Glomerular visceral epithelial cell (primary cell): ENCODE data around the gene SRCAP.
A peak's percentile ranks its signal among the peaks of the same experiment; 100 is the strongest.

Source experiments
- DNase-seq: peaks from one replicate; pipeline ENCODE4 v3.0.0-alpha.2; 2016; ENCODE audit errors: extremely low spot score

Gene SRCAP

DNA sequence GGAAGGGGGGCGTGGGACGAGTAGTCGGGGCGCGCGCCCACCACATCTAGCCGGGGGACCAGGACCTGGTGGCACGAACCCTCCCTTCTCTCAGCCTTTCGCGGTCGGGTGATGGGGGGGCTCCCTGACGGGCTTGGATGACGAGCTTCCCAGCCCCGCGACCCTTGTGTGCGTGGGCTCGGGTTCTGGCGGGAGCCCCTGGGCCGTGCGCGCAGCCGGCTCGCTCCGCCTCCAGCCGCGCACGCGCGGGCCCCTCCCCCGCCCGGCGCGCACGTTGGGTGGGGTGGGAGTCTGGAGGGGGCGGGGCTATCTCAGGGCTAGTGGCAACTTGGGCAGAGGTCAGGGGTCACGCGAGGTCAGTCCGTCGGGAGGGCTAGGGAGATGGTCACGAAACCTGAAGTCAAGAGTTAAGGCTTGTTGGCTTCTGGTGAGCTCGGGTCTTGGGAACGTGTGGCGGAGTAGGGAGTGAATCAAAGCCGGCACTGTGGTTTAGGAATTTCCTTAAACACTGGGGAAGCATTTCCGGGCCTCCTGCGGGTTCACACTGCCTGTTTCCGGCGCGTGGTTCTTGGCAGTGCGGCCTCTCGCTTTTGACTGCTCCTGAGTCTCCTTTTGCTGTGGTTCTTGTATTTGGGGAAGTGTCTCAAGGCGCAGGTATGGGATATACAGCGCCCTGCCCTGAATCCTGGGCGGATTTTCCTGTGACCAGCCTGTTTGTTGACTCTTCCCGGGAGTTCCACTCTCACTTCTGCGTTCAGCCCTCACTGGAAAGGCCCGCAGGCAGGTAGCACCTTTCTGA, at the start of gene SRCAP:
TSS of gene SRCAP (plus strand) at position 356 of the 799 bp plus-strand sequence. CDS start 1,654 bp downstream, outside the sequence.
- peak; percentile 73 for DNase-seq

DNA sequence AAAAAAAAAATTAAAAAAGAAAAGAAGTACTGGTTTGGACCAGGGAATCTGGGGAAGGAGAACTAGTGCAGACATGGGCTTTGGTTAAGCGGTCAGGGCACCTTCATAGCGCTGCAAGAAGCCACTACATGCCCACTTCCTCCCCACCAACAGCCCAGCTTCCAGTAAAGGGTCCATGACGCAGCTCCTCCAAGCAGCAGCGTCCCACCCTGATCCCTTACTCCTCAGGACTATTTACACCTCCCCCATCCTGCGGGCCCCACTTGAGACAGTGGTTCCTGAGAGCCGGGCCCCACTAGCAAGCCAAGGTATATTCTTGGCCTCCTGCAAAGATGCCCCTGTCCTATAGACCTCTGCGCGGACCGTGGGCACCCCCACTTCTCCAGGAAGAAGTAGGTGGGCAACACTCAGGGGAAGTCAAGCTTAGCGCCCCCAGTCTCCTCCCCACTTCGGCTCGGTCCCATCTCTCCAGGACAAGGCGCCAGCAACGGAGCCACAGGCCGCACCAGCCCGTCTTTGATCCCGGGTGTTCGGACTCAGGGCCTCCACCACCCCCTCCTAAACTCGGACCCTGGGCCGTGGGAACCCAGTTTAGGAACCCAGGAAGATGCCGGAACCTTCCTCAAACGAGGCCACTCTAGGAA, 49.1 kb upstream of the SRCAP start:
- DNase-seq, result no peak

DNA sequence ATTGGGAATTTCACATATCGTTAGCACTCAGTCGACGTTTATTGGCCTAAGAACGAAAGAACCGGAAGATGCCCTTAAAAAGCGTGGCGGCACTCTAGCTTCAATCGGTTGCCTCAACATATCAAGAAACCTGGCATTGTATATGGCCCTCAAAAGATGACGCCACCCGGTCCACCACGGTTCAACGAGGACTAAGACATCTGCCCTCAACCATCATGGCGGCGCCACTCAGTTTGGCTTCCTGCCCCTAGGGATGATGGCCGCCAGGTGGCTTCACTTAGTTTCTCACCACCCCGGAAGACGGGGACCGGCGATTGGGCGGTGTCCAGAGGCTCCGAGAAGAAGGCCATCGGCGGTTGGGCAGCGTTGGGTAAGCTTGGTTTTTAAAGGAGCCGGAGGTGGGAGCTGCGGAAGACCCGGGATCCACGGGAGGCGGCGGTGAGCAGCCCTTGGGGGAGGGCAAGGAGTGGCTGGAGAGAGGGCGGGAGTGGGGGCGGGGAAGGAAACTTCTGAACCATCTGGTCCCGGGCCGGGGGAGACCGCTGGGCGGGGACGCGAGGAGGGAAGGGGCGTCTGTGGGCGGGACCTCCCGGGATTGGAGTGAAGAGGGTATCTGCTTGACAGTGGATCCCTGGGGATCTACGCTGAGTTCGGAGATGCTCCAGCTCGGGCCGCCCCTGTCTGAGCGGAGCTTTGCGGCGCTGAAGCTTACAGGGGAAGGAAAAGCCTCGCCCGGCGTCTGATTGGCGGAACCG, 48.4 kb upstream of the SRCAP start, which contains the start of gene PRR14:
TSS of gene PRR14 (plus strand) at position 592 of the 755 bp plus-strand sequence. CDS start 686 bp downstream, outside the sequence.
- peak; percentile 99 for DNase-seq

DNA sequence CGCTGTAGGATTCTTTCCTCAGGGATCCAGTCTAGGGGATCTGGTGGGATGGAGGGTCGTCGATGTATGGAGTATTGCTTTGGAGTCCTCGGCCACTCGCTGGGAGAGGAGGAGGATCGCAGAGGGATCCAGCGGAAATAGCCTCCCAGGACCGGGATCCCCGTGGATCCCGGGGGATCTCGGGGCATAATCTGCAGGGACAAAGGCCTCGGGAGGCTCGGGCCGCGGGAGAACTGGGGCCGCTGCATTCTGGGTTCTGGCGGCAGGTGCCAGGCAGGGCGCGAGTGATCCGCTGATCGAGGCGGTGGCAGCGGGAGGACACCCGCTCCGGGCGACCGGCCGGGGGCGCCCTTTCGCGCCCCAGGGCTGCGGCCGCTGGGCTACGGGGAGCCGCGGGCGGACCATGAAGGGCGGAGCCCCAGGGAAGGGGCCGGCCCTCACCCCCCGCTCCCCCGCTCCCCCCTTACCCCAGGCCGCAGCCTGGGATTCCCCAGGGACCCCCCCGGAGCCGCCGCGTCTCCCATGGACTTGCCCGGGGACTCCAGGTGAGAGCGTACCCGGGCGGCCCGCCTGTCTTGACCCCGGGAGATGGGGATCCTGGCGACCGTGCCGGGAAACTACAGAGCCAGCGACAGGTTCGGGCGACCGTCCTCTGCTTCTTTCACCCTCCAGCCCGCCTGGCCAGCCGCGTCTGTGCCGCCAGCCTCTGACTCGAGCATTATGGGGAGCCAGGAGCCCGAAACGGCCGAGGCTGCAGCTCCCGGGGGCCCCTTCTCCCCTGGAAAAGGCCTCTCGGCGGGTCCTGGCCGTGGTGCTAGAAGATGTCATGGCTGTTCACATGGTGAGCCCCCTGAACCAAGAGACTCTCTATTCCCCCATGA, 47.6 kb upstream of the SRCAP start:
- DNase-seq, result peak; percentile 75

DNA sequence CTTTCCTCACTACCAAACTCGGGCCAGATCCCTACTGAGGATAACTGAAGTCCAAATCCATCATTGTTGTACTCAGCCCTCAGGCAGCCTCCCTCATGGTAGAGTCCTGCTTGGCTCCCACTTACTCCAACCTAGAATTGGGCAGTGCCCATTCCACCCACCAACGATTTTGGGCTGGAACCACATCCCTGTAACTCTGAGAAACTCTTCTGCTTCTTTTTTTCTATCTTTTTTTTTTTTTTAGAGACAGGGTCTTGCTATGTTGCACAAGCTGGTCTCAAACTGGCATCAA, 47.0 kb upstream of the SRCAP start:
- DNase-seq, result no peak

DNA sequence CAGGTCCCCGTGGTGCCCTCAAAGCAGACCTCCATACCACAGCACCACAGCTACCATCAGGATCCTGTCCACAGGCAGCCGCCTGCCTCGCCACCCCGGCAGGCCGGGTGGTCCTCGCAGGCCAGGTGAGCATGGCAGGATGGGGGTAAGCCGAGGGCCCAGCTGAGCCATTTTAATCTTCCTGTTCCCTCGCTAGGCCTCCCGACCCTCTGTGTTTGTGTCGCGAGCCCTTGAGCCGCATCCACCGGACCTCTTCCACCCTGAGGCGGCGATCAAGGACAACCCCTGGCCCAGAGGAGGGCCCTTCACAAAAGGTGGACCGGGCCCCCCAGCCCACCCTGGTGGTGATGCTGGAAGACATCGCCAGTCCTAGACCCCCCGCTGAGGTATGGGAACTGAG, 46.3 kb upstream of the SRCAP start:
- no peak for DNase-seq

DNA sequence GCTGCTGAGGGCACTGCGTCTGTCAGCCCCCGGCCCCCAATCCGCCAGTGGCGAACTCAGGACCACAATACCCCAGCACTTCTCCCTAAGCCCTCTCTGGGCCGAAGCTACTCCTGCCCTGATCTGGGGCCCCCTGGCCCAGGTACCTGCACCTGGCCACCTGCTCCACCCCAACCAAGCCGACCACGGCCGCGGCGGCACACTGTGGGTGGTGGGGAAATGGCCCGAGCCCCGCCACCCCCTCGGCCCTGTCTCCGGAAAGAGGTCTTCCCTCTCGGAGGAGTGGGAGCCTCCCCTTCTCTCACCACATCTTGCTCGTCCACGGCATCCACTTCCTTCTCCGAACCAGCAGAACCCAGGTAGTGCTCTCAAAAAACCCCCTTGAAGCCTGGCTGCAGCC, 44.1 kb upstream of the SRCAP start:
- DNase-seq, result no peak

DNA sequence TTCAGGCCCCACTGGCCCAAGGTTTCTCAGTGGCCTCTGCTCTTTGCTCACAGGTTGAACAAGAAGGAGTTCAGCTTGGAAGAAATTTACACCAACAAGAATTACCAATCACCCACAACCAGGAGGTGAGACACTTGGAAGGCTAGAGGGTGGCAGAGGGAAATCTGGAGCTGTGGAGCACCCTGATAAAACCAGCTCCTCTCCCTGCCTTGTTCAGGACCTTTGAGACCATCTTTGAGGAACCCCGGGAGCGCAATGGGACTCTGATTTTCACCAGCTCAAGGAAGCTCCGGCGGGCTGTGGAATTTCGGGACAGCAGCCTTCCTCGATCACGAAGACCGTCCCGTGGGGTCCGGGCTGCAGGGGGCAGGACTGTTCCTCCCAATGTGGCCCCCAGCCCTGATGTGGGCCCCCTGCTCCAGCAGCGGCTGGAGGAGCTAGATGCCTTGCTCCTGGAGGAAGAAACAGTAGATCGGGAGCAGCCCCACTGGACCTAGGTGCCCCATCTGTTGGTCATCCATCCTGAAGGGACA, 43.1 kb upstream of the SRCAP start:
- no peak for DNase-seq

DNA sequence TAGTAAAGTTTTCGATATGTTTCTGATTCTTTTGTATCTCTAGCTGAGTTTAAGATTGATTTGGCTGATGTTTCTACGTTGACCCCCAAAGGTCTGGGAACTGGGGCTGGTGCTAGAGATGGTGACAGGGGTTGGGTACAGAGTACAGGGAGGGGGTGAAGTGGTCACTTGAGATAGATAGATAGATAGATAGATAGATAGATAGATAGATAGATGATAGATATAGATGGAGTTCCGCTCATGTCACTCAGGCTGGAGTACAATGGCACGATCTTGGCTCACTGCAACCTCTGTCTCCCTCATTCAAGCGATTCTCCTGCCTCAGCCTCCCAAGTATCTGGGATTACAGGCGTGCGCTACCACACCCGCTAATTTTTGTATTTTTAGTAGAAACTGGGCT, 42.6 kb upstream of the SRCAP start:
- no peak for DNase-seq

DNA sequence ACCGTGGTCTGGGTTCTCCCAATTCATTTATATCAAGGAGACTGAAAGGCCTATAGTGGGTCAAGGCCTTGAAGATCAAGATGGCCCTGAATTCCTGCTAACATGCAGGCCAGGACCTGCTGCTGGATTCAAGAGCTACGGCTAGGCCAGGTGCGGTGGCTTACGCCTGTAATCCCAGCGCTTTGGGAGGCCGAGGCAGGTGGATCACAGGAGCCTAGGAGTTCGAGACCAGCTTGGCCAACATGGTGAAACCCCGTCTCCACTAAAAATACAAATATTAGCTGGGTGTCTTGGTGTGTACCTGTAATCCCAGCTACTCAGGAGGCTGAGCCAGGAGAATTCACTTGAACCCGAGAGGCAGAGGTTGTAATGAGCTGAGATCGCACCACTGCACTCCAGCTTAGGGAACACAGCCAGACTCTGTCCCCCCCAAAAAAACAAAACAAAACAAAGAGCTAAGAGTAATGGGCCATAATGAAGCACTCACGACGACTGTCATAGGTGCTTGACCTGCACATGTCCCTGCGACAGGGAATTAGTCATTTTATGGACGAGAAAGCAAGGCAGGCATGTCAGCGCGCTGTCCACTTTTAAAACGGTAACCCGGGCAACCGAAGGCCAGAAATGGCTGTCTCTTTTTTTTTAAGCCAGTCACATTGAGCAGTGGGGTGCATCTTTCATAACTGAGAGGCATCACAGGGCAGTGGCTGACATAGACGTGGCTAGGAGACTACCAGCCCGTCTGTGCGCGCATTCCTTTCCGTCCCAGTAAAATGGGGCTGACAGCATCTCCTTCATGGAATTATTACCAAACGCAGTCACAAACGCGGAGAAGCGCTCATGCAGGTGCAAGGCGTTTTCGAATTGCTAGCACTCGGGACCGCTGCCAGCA, 41.8 kb upstream of the SRCAP start:
- no peak for DNase-seq

DNA sequence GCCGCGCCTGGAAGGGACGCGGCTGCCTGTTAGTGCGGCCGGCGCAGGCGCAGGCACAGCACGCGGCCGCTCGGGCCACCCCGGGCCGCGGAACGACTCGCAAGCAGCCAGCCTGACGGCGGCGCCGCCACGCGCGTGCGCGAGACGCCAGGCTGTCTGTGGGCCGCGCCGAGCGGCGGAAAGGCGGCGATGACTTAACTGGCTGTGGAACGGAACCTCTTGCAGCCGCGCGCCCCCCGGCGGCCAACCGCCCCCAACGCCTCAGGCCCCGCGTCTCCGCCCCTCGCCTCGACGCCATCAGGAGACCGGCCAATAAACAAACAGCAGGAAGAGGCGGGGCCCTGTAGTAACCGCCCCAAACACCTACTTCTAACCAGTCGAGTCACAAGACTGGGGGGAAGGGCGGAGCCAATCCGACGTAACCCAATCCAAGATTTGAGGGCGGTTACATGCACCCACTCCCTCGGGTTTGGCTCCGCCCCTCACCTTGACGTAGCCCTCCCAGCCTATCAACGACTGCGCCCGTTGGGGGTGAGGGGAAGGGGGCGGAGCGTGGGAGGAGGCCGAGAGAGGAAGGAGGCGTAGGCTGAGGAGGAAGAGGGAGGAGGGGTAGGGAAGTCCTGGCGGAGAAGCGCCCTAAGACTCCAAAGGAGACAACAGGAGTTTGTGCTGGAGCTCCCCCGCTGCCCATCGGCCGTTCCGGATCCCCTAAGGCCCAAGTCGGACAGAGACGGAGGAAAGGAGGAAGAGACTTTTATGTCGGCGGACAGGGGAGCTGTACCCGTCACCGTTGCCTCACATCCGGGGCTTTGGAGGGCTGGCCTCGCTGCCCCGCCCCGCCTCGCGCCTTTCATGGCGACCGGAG, 40.9 kb upstream of the SRCAP start, which contains the start of gene FBRS:
TSS of gene FBRS (plus strand) at position 566 of the 865 bp plus-strand sequence. CDS start 1,088 bp downstream, outside the sequence.
- peak; percentile 100 for DNase-seq

DNA sequence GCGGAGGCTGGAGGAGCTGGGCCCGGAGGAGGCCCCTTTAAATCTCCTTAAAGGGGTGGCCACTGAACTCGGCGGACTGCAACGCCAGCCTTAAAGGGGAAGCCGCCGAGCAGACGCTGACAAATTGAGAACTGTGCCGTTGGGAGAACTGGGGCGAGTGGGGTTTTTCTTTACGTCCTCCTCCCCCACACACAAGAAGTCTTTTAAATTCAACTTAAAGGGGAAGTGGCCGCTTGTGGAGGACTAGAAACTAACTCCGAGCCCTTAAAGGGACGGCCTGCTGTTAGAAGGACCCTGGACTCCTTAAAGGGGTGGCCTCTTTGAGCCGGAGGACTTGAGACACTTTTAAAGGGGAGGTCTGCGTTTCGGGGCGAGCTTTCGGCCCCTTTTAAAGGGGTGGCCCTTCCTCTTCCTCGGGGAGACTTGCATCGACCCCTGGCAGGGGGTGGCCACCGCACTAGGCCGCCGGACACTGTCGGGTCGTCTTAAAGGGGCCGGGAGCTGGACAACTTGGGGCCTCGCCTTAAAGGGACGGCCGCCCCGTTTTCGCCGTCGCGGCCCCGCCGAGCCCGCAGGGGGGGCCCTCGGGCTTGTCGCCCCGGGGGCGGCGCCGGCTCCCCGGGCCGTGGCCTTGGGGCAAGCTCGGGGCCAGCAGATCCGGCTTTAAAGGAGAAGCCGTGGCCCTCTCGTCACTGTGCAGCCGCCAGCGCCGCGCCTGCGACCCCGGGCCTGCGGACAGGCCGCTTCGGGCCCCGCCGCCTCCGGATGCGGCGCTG, 40.1 kb upstream of the SRCAP start:
- DNase-seq, result peak; percentile 97

DNA sequence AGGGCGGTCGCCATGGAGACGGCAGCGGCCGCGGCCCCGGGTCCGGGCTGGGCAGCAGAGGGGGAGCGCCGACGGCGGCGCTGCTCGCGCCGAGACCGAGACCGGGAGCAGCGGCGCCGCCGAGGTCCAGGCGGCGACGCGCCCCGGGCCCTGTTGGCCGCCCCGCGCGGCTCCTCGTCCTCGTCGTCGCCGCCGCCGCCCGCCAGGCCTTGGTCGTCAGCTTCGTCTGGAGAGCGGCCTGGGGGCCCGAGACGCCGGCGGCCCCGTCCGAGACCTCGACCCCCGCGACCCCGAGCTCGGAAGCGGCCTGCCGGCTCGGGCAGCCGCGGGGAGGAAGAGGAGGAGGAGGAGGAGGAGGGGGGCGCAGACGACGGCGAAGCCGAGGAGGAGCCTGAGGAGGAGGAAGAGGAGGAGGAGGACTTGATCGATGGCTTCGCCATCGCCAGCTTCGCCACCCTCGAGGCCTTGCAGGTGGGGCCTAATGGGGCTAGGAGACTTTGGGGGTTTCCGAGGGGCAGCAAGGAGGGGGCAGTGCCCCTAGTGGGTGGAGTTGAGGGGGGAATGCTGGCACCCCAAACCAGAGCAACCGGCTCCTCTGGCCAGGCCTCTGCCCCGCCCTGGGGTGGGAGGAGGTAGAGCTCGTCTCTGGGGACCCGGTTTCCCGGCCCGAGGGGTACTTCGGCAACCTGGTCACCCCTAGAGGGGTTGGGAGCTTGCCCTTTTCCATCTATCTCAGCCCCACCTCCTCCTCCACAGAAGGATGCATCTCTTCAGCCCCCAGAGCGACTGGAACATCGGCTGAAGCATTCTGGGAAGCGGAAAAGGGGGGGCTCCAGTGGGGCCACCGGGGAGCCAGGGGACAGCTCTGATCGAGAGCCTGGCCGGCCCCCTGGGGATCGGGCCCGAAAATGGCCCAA, 39.2 kb upstream of the SRCAP start:
- peak; percentile 30 for DNase-seq

DNA sequence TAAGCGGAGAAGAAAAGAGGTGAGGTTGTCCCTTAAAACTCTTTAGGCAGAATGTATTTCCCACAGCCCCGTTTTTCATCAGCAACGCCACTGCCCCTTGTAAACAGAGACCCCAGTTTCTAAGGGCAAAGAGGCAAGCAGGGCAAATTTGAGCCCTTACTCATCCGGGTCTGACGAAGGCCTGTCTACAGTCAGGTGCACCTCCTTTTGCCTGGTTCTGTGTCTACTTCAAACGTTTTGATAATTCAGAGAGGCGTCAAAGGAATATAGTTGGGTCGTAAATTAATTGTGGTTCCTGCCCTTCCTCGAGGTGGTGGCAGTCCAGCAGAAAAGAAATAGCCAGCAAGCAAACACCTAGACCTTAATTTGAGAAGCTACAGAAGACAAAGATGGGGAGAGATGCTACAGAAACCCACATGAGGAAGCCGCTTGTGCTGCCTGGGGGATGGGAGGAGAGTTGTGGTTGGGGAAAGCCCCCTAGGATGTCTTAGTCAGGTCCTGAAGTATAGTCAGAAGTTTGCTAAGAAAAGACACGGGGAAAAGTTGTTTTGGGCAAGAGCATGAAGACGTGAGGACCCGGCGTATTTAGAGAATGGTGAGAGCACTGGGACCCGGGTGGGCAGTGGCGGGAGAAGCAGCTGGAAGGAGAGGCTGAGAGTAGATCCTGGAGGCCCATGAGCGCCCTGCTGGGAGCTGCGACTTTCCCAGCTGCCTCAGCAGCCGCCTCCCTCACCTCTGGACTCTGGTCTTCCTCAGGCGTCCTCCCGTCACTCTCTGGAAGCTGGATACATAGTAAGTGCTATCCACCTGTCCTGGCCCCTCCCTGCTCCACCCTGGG, 38.3 kb upstream of the SRCAP start:
- DNase-seq, result peak; percentile 55

DNA sequence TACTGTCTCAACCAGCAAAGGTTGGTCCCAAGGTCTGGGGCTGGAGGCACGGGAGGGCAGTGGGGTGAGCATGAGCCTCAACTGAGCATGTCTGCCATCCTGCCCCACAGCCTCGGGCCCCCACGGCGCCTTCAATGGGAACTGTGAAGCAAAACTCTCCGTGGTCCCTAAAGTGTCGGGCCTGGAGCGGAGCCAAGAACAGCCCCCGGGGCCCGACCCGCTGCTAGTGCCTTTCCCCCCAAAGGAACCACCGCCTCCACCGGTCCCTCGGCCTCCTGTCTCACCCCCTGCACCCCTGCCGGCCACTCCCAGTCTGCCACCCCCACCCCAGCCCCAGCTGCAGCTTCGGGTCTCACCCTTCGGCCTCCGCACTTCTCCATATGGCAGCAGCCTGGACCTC, 36.5 kb upstream of the SRCAP start:
- DNase-seq, result no peak

DNA sequence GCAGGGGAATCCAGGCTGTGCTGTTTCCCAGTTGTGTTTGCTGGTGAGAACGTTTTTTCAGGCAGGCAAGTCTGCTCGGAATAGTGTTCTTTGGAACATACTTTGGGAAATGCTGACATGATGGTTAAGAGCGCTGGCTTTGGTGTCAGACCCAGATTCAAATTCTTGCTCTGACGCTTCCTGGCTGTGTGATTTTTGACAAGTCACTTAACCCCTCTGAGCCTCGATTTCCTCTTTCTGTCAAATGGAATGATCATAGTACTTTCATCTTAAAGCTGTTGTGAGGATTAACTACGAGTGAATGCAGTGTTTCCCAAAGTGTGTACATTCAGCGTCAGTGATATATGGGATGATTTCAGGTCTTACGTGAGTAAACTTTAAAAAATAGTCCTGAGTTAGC, 35.9 kb upstream of the SRCAP start:
- DNase-seq, result no peak

DNA sequence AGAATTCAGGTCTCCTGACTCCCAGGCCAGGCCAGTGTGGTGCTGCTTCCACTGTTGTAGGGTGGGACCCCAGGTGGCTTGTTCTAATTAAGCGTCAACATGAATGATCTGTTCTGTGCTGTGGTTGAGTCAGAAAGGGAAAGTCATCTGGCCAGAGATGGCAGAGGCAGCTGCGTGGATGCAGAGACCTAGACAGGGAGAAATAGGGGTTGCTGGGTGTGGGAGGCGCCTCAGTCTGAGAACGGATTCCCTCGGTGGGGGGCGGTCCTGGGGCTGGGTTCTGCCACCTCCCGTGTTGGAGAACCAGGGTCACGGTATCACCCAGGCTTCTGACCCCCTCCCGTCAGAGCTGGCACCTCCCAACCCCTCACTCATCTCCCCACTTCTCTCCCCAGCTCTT, 35.2 kb upstream of the SRCAP start:
- no peak for DNase-seq
